GM23248 (cell line): ENCODE measurements around the gene MUC15. TPM values are rescaled to one million over a fixed set of nuclear protein-coding genes. Genes with fewer than 3 reads are reported as not detected.

ENCODE experiments used
- DNase-seq: peaks from one replicate; pipeline ENCODE4 v3.0.0-alpha.2; 2015
- H2AFZ ChIP-seq: fragments of 200-600 bp; sonication (generic); 2 replicates; pipeline ENCODE4 v1.6.1; 2016; ENCODE audit warnings: antibody characterized with exemption
- H3F3A ChIP-seq: fragments of 200-600 bp; sonication (generic); 2 replicates; pipeline ENCODE4 v1.6.1; 2016; ENCODE audit warnings: mild to moderate bottlenecking, antibody characterized with exemption, mixed run types; ENCODE audit not compliant: insufficient read depth
- H3K27ac ChIP-seq: fragments of 200-600 bp; sonication (generic); 2 replicates; pipeline ENCODE4 v1.5.1; 2016; ENCODE audit warnings: mild to moderate bottlenecking
- H3K27me3 ChIP-seq: fragments of 200-600 bp; sonication (generic); replicated peaks from 2 replicates; pipeline ENCODE4 v1.6.1; 2016; ENCODE audit warnings: mild to moderate bottlenecking; ENCODE audit not compliant: insufficient read depth
- H3K36me3 ChIP-seq: fragments of 200-600 bp; sonication (generic); 2 replicates; pipeline ENCODE4 v1.6.1; 2016; ENCODE audit warnings: low read depth, mild to moderate bottlenecking
- H3K4me1 ChIP-seq: fragments of 200-600 bp; sonication (generic); 2 replicates; pipeline ENCODE4 v1.6.1; 2016; ENCODE audit warnings: mild to moderate bottlenecking; ENCODE audit not compliant: insufficient read depth
- H3K4me2 ChIP-seq: fragments of 200-600 bp; sonication (generic); one replicate; pipeline ENCODE4 v1.6.1; 2016; ENCODE audit warnings: mild to moderate bottlenecking; ENCODE audit not compliant: unreplicated experiment
- H3K4me3 ChIP-seq: fragments of 200-600 bp; sonication (generic); 2 replicates; pipeline ENCODE4 v1.5.1; 2016; ENCODE audit warnings: mild to moderate bottlenecking
- H3K79me2 ChIP-seq: fragments of 200-600 bp; sonication (generic); 2 replicates; pipeline ENCODE4 v1.6.1; 2016; ENCODE audit warnings: mild to moderate bottlenecking; ENCODE audit not compliant: insufficient read depth
- H3K9ac ChIP-seq: fragments of 200-600 bp; sonication (generic); 2 replicates; pipeline ENCODE4 v1.6.1; 2016; ENCODE audit warnings: mild to moderate bottlenecking
- H3K9me2 ChIP-seq: fragments of 200-600 bp; sonication (generic); 2 replicates; pipeline ENCODE4 v1.6.1; 2016; ENCODE audit warnings: mixed run types, mild to moderate bottlenecking, moderate library complexity; ENCODE audit not compliant: insufficient read depth
- H3K9me3 ChIP-seq: fragments of 200-600 bp; sonication (generic); one replicate; pipeline ENCODE4 v1.6.1; 2017; ENCODE audit warnings: low read depth
- H4K20me1 ChIP-seq: fragments of 200-600 bp; sonication (generic); 2 replicates; pipeline ENCODE4 v1.6.0; 2016; ENCODE audit not compliant: insufficient read depth
- EZH2 ChIP-seq: fragments of 200-600 bp; sonication (generic); IDR thresholded peaks from 2 replicates; pipeline ENCODE4 v1.6.1; 2018; ENCODE audit warnings: antibody characterized with exemption, mild to moderate bottlenecking; ENCODE audit not compliant: insufficient read depth, poor library complexity, severe bottlenecking
- EZH2phosphoT487 ChIP-seq: fragments of 200-600 bp; sonication (generic); IDR thresholded peaks from 2 replicates; pipeline ENCODE4 v1.6.1; 2018; ENCODE audit warnings: antibody characterized with exemption, moderate library complexity, mild to moderate bottlenecking, low read depth; ENCODE audit not compliant: insufficient read depth
- WGBS, 2 experiments: methylation state at CpG; one replicate each; pipeline ENCODE4 v1.1.6; 2015 to 2017; ENCODE audit warnings: low lambda C conversion rate in 2 of 2, low coverage in 1 of 2; ENCODE audit errors: missing lambda C conversion rate in 2 of 2; 5-methylcytosine and 5-hydroxymethylcytosine counted together
- in situ Hi-C: fragments of 300-500 bp; cut with MboI; formaldehyde crosslinking; loops from 2 replicates; pipeline ENCODE4 v1.15.0; 2020
- polyA plus RNA-seq: library from polyadenylated mRNA; unstranded; fragments of >200 nt; fragmentation: Nextera tagmentation; extraction: Ambion mirVana; gene quantifications from 2 replicates; pipeline ENCODE4 v1.2.1, GENCODE V29; 2016
- total RNA-seq: library from RNA; depleted of rRNA; stranded (reverse); fragments of >200 nt; shearing (Covaris generic); gene quantifications from 2 replicates; pipeline ENCODE4 v1.2.3, GENCODE V29; 2014

MUC15 gene
- total and polyA plus RNA-seq, 2 experiments from 2014 or later, result 0.06 TPM; not detected in 1

DNA sequence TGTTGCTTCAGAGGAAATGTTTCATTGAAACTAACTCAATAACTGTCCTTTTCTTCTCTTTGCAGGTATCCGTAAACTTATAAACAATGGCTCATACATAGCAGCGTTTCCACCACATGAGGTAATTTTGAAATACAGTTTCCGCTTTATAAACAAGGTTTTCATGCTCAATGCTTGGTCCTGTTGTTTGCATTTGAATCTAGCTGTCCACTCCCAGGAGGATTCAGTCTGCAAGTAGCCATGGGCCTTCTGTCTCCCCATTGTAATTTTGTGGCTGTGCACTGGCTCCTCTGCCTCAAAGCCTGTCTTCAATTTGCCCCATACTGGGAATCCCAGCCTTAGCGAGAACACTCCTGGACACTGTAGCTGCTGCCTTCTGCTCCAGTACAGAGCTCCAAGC is 34.7 kb downstream of the MUC15 start:
- 88 to 91% methylated on average over 4 of the region's 4 CpGs for WGBS, 2 experiments
- Histone ChIP-seq H3K4me3 (no peak overlapping the region), H2AFZ (no peak overlapping the region), H3F3A (no peaks in the 10 kb centered on the region), H3K4me2 (no peak overlapping the region), H3K4me1 (no peaks in the 10 kb centered on the region), H3K9me3 (no peaks in the 10 kb centered on the region), H3K9ac (no peak overlapping the region), H3K27ac (no peak overlapping the region), H3K79me2 (no peaks in the 10 kb centered on the region), H3K27me3 (no peaks in the 10 kb centered on the region), H3K36me3 (no peaks in the 10 kb centered on the region), H4K20me1 (no peaks in the 10 kb centered on the region), H3K9me2 (no peaks in the 10 kb centered on the region)
- TF ChIP-seq EZH2phosphoT487, result no peak
- no peak for TF ChIP-seq EZH2
- no peak for DNase-seq
- in situ Hi-C loops, result no loop called here

DNA sequence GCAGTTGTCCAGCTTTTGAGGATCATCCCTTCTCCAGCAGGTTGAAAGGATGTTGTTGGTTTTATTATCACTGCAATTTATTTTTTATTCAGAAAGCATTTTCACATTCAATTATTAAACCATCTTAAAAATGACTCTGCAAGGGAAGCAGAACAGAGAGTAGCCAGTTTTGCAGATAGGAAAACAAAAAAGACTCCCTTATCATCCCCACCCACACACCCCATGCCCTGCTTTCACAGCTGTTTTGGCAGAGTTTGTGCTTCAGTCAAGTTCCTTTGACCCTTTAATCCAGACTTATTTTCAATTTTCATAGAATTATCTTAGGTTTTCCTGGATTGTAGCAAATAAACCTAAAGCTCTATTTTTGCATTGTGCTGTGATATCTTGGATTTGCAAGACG is 44.4 kb downstream of the MUC15 start:
- Histone ChIP-seq H3K27ac (no peak overlapping the region), H3K4me2 (no peak overlapping the region), H3K4me3 (no peak overlapping the region), H3K36me3 (no peaks in the 10 kb centered on the region), H2AFZ (no peak overlapping the region), H3K9me3 (no peaks in the 10 kb centered on the region), H3K9me2 (no peaks in the 10 kb centered on the region), H3K4me1 (no peaks in the 10 kb centered on the region), H4K20me1 (no peaks in the 10 kb centered on the region), H3K27me3 (no peaks in the 10 kb centered on the region), H3K79me2 (no peaks in the 10 kb centered on the region), H3F3A (no peaks in the 10 kb centered on the region), H3K9ac (no peak overlapping the region)
- WGBS, 2 experiments, result 92 to 93% methylated on average over 1 of the region's 1 CpG
- in situ Hi-C loops, result no loop called here
- no peak for DNase-seq
- no peak for TF ChIP-seq EZH2
- no peak for TF ChIP-seq EZH2phosphoT487

DNA sequence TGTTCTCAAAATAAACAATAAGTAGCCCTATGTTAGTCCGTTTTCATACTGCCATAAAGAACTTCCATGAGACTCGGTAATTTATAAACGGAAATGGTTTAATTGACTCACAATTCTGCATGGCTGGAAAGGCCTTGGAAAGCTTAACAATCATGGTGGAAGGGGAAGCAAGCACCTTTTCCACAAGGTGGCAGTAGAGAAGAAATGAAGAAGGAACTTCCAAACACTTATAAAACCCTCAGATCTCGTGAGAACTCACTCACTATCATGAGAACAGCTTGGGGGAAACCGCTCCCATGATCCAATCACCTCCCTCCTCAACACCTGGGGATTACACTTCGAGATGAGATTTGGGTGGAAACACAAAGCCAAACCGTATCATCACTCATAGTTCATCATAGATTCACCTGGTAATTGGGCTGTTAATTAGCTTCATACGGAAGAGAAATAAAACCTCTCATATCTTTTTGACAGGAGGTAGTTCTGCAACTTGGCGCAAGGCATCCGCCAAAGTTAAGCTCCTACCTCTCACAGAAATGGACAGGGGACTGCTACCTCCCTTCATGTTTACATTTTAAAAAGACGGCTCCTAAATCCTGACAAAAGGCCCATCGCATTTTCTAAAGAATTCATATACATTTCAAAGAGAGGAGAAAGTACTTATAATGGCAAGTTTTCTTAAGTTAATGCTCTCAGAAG is 49.0 kb downstream of the MUC15 start:
- H3F3A ChIP-seq, result no peaks in the 10 kb centered on the region
- no peak overlapping the region for H3K9ac ChIP-seq
- H3K27ac ChIP-seq, result no peak overlapping the region
- TF ChIP-seq EZH2phosphoT487, result no peak
- no peak overlapping the region for H3K4me2 ChIP-seq
- H4K20me1 ChIP-seq, result no peaks in the 10 kb centered on the region
- H3K36me3 ChIP-seq, result no peaks in the 10 kb centered on the region
- H3K79me2 ChIP-seq, result no peaks in the 10 kb centered on the region
- in situ Hi-C loops, result no loop called here
- WGBS, 2 experiments, result 61 to 63% methylated on average over 12 of the region's 12 CpGs
- no peak overlapping the region; the same call in 1 of the 2 replicates for H2AFZ ChIP-seq
- no peaks in the 10 kb centered on the region for H3K4me1 ChIP-seq
- H3K4me3 ChIP-seq, result no peak overlapping the region
- peak; percentile 36 for DNase-seq
- H3K27me3 ChIP-seq, result no peaks in the 10 kb centered on the region
- H3K9me2 ChIP-seq, result no peaks in the 10 kb centered on the region
- H3K9me3 ChIP-seq, result no peaks in the 10 kb centered on the region

DNA sequence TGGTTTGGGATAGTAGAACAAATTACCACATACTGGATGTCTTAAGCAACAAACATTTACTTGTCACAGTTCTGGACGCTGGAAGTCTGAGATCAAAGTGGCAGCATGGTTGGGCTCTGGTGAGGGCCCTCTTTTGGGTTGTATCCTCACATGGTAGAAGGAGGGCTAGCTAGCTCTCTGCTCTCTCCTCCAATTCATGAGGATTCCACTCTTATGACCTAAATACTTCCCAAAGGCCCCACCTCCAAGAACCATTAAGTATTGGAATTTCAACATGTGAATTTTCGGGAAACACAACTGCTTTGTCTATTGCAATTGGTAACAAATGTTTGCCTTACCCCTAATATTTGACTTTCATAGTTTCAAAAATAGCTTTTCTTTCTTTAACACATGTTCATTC is 52.6 kb downstream of the MUC15 start:
- in situ Hi-C loops, result no loop called here
- 39 to 57% methylated on average over 2 of the region's 2 CpGs for WGBS, 2 experiments

DNA sequence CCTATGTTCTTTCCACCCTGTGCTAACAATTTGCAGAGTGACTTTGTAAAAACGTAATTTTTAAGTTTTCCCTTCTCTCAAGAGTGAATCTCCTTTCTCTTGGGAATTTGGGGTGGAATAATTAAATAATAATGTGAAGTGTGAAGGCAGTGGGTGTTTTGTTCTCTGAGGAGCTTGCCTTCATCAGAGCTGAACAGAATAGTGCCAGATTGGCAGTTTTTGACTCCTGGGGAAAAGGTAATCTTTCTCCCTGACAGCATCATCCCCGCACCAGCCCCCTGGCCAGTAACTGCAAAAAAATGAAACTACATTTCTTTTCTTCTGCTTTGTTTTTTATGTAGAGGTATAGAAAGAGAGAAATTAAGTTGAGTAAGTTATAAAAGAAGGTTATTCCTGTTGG is 59.9 kb downstream of the MUC15 start:
- no peaks in the 10 kb centered on the region for H4K20me1 ChIP-seq
- TF ChIP-seq EZH2, result no peak
- TF ChIP-seq EZH2phosphoT487, result no peak
- H2AFZ ChIP-seq, result no peak overlapping the region
- H3K4me2 ChIP-seq, result no peak overlapping the region
- no peaks in the 10 kb centered on the region for H3F3A ChIP-seq
- no peak overlapping the region for H3K27ac ChIP-seq
- H3K9me2 ChIP-seq, result no peaks in the 10 kb centered on the region
- no peaks in the 10 kb centered on the region for H3K36me3 ChIP-seq
- no peaks in the 10 kb centered on the region for H3K4me1 ChIP-seq
- DNase-seq, result no peak
- H3K79me2 ChIP-seq, result no peaks in the 10 kb centered on the region
- H3K9me3 ChIP-seq, result no peaks in the 10 kb centered on the region
- H3K9ac ChIP-seq, result no peak overlapping the region
- 90 to 93% methylated on average over 2 of the region's 2 CpGs for WGBS, 2 experiments
- in situ Hi-C loops, result no loop called here
- H3K27me3 ChIP-seq, result no peaks in the 10 kb centered on the region
- H3K4me3 ChIP-seq, result no peak overlapping the region

More for the DNA sequence above, 52.6 kb downstream of the MUC15 start:
- Histone ChIP-seq H3K9ac (no peak overlapping the region), H3K9me3 (no peaks in the 10 kb centered on the region), H3K4me2 (no peak overlapping the region), H2AFZ (no peak overlapping the region), H3F3A (no peaks in the 10 kb centered on the region), H3K9me2 (no peaks in the 10 kb centered on the region), H3K36me3 (no peaks in the 10 kb centered on the region), H3K4me3 (no peak overlapping the region), H3K27ac (no peak overlapping the region), H3K4me1 (no peaks in the 10 kb centered on the region), H3K79me2 (no peaks in the 10 kb centered on the region), H3K27me3 (no peaks in the 10 kb centered on the region), H4K20me1 (no peaks in the 10 kb centered on the region)
- TF ChIP-seq EZH2 (no peak), EZH2phosphoT487 (no peak)
- no peak for DNase-seq
